ENCODE results near the gene LIX1.
"Not testable (repeated sequence)": the region's sequence is repeated elsewhere in the genome, so short reads cannot be mapped to it uniquely, and the experiment has no call there.

Gene LIX1

GRCh38 chr5:97100476-97100875, 41.9 kb downstream of the LIX1 start:
- peaks cover 1% of the 10 kb centered on the region for H3K4me1 Mint-ChIP-seq
- no peaks in the 10 kb centered on the region for H3K36me3 Mint-ChIP-seq
- H3K9me3 Mint-ChIP-seq, result no peaks in the 10 kb centered on the region
- DNase-seq (ENCODE audit: low spot score in 2 of 2) (no peak), ATAC-seq (no peak)
- no peak overlapping the region for H3K27ac Mint-ChIP-seq
- no peak overlapping the region for H3K4me3 Mint-ChIP-seq

- peaks cover 12% of the 10 kb centered on the region for H3K4me1 Mint-ChIP-seq
- H3K36me3 Mint-ChIP-seq, result no peaks in the 10 kb centered on the region
- H3K9me3 Mint-ChIP-seq, result no peaks in the 10 kb centered on the region
- H3K27ac Mint-ChIP-seq, result no peak overlapping the region
- DNase-seq (ENCODE audit: low spot score in 2 of 2) (no peak), ATAC-seq (no peak)
- H3K4me3 Mint-ChIP-seq, result no peak overlapping the region
Measured at GRCh38 chr5:97098922-97099321, 43.5 kb downstream of the LIX1 start.

GRCh38 chr5:97097326-97098230, 44.8 kb downstream of the LIX1 start:
- Mint-ChIP-seq H3K4me3 (no peak overlapping the region), H3K36me3 (no peaks in the 10 kb centered on the region), H3K27ac (no peak overlapping the region), H3K9me3 (no peaks in the 10 kb centered on the region), H3K4me1 (peaks cover 12% of the 10 kb centered on the region)
- no peak for DNase-seq (ENCODE audit: low spot score in 2 of 2)
- no peak for ATAC-seq

- Mint-ChIP-seq H3K36me3 (no peaks in the 10 kb centered on the region), H3K4me1 (peaks cover 12% of the 10 kb centered on the region), H3K9me3 (no peaks in the 10 kb centered on the region), H3K27ac (no peak overlapping the region), H3K4me3 (no peak overlapping the region)
- ATAC-seq (no peak), DNase-seq (ENCODE audit: low spot score in 2 of 2) (no peak)
Measured at GRCh38 chr5:97096846-97097245, 45.6 kb downstream of the LIX1 start.

DNA sequence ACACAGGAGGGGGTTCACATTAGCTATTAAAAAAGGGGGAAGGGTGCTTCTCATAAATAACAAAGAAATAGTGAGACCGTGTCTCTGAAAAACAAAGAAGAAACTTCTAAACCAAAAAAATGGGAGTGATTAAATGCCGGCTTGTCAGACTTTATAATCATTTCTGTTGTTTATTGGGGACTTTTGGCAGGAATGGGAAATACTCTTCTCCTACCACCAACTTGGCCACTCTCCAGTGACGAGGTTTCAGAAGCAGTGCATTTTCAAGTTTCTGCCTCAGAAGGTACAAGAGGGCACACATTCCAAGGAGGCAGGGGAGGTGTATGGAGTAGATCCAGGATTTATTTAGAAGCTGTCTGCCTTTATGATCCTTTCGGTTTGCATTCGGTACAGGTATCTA, 46.2 kb downstream of the LIX1 start:
- no peak for DNase-seq (ENCODE audit: low spot score in 2 of 2)
- ATAC-seq, result no peak
- Mint-ChIP-seq H3K27ac (no peak overlapping the region), H3K9me3 (no peaks in the 10 kb centered on the region), H3K4me3 (no peak overlapping the region), H3K4me1 (peaks cover 12% of the 10 kb centered on the region), H3K36me3 (no peaks in the 10 kb centered on the region)

DNA sequence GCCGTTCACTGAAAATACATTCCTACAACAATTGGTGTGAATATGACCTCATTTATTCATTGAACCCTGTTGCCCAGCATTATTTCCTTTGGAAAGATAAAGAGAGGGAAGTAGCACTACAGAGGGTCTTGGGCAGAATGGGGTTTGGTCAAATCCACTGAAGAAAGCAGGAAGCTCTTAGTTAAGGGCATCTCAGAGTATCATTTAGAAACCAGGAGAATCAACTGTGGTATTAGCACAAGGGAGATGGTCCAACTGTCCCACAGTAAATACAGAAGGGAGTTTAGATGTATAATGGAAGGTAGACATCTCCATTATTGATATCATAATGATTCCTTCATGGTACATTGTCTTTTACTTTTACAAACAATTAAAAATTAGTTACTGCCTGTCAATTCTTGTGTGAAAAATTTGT, 47.1 kb downstream of the LIX1 start:
- H3K9me3 Mint-ChIP-seq, result no peaks in the 10 kb centered on the region
- ATAC-seq, result peak; percentile 50

GRCh38 chr5:97094579-97095317, 47.7 kb downstream of the LIX1 start:
- DNase-seq (ENCODE audit: low spot score in 2 of 2), result peak in 1 of 2 donors; percentile 64
- Mint-ChIP-seq H3K36me3 (no peaks in the 10 kb centered on the region), H3K4me1 (peaks cover 12% of the 10 kb centered on the region)

More for the DNA sequence above, 47.1 kb downstream of the LIX1 start:
- Mint-ChIP-seq H3K4me3 (peak overlapping the region; percentile 42), H3K4me1 (peaks cover 12% of the 10 kb centered on the region), H3K36me3 (no peaks in the 10 kb centered on the region), H3K27ac (peak overlapping the region; percentile 77)
- no peak for DNase-seq (ENCODE audit: low spot score in 2 of 2)

DNA sequence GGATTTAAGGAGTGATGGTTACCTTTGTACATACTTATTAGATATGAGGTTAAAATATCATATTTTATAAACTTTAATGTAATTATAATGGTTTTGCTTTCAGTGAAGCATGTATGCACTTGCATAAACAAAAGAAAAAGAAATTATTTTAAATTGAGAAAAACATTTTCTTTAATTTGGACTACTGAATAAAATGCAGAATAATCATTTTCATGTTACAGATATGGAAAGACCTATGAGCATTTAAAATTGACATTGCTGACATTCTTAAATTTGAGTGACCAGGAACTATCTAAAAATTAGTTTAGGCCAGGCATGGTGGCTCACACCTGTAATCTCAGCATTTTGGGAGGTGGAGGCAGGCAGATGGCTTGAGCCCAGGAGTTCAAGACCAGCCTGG, 49.2 kb downstream of the LIX1 start:
- Mint-ChIP-seq H3K9me3 (no peaks in the 10 kb centered on the region), H3K27ac (no peak overlapping the region), H3K4me3 (no peak overlapping the region), H3K4me1 (peaks cover 12% of the 10 kb centered on the region), H3K36me3 (no peaks in the 10 kb centered on the region)
- DNase-seq (ENCODE audit: low spot score in 2 of 2) (no peak), ATAC-seq (no peak)

More at GRCh38 chr5:97094579-97095317, 47.7 kb downstream of the LIX1 start:
- Mint-ChIP-seq H3K27ac (peak overlapping the region; percentile 77), H3K9me3 (no peaks in the 10 kb centered on the region), H3K4me3 (peak overlapping the region; percentile 42)
- ATAC-seq, result peak; percentile 100

GRCh38 chr5:97090944-97091343, 51.5 kb downstream of the LIX1 start:
- ATAC-seq, result no peak
- no peak overlapping the region for H3K27ac Mint-ChIP-seq

GRCh38 chr5:97089149-97089801, 53.1 kb downstream of the LIX1 start:
- Mint-ChIP-seq H3K27ac (no peak overlapping the region), H3K9me3 (no peaks in the 10 kb centered on the region), H3K4me3 (no peak overlapping the region), H3K4me1 (no peaks in the 10 kb centered on the region), H3K36me3 (no peaks in the 10 kb centered on the region)
- DNase-seq (ENCODE audit: low spot score in 2 of 2), result no peak
- no peak for ATAC-seq

More at GRCh38 chr5:97090944-97091343, 51.5 kb downstream of the LIX1 start:
- Mint-ChIP-seq H3K9me3 (no peaks in the 10 kb centered on the region), H3K4me3 (no peak overlapping the region), H3K4me1 (peaks cover 12% of the 10 kb centered on the region), H3K36me3 (no peaks in the 10 kb centered on the region)
- no peak for DNase-seq (ENCODE audit: low spot score in 2 of 2)

DNA sequence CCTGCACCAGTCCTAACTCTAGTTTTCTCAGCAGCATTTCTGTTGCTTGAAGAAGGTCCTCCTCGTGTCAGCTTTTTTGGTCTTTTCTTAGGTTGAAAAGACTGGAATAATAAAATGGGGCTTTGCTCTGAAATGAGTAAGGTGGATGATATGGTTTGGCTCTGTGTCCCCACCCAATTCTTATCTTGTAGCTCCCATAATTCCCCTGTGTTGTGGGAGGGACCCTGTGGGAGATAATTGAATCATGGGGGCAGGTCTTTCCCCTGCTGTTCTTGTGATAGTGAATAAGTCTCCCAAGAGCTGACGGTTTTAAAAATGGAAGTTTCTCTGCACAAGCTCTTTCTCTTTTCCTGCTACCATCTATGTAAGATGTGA, 53.6 kb downstream of the LIX1 start:
- H3K27ac Mint-ChIP-seq, result no peak overlapping the region
- H3K9me3 Mint-ChIP-seq, result no peaks in the 10 kb centered on the region
- DNase-seq (ENCODE audit: low spot score in 2 of 2), result no peak
- no peaks in the 10 kb centered on the region for H3K4me1 Mint-ChIP-seq
- ATAC-seq, result no peak
- no peak overlapping the region for H3K4me3 Mint-ChIP-seq
- H3K36me3 Mint-ChIP-seq, result no peaks in the 10 kb centered on the region

GRCh38 chr5:97087138-97087537, 55.3 kb downstream of the LIX1 start:
- ATAC-seq, result no peak
- Mint-ChIP-seq H3K4me3 (no peak overlapping the region), H3K27ac (no peak overlapping the region), H3K36me3 (no peaks in the 10 kb centered on the region), H3K9me3 (no peaks in the 10 kb centered on the region), H3K4me1 (peaks cover 3% of the 10 kb centered on the region)
- DNase-seq (ENCODE audit: low spot score in 2 of 2), result no peak

GRCh38 chr5:97085459-97086181, 56.8 kb downstream of the LIX1 start:
- no peak overlapping the region for H3K27ac Mint-ChIP-seq
- H3K36me3 Mint-ChIP-seq, result no peaks in the 10 kb centered on the region
- H3K4me3 Mint-ChIP-seq, result no peak overlapping the region
- H3K9me3 Mint-ChIP-seq, result no peaks in the 10 kb centered on the region
- peaks cover 8% of the 10 kb centered on the region for H3K4me1 Mint-ChIP-seq
- no peak for ATAC-seq
- no peak for DNase-seq (ENCODE audit: low spot score in 2 of 2)

GRCh38 chr5:97084782-97085458, 57.5 kb downstream of the LIX1 start:
- not testable (repeated sequence) for H3K36me3 Mint-ChIP-seq; H3K4me1 Mint-ChIP-seq; DNase-seq (ENCODE audit: low spot score in 2 of 2); H3K27ac Mint-ChIP-seq; H3K4me3 Mint-ChIP-seq; ATAC-seq; H3K9me3 Mint-ChIP-seq
